Lower leg skin (tissue), 4 donors: ENCODE measurements around the gene EXOSC3. TPM values are rescaled to one million over a fixed set of nuclear protein-coding genes. Genes with fewer than 3 reads are reported as not detected.
"Not testable (repeated sequence)": the region's sequence is repeated elsewhere in the genome, so short reads cannot be mapped to it uniquely, and the experiment has no call there.

Experiments used
- DNase-seq, 2 donors: peaks; one replicate each; pipeline ENCODE4 v3.0.0-alpha.2; 2019; ENCODE audit warnings: low spot score in 2 of 2
- H3K4me3 ChIP-seq: fragments of 200-600 bp; sonication (generic); 2 replicates; pipeline ENCODE4 v1.5.1; 2017; ENCODE audit warnings: mild to moderate bottlenecking, low read depth; ENCODE audit not compliant: poor library complexity, severe bottlenecking
- POLR2A ChIP-seq, 2 donors: fragments of 450-650 bp; IDR thresholded peaks; one replicate each; pipeline ENCODE4 v1.6.1; 2016 to 2017; ENCODE audit warnings: antibody characterized with exemption in 2 of 2, mild to moderate bottlenecking in 1 of 2, moderate library complexity in 1 of 2
- WGBS, 2 donors: methylation state at CpG; one replicate each; pipeline ENCODE4 v1.1.5; 2018; 5-methylcytosine and 5-hydroxymethylcytosine counted together
- intact Hi-C: fragments of 100-400 bp; cut with DNase I; formaldehyde crosslinking; loops from one replicate; pipeline ENCODE4 v1.15.0; 2023; ENCODE audit warnings: low total_unique reads
- total RNA-seq, 4 donors: library from RNA; depleted of rRNA; stranded (reverse); fragments of >200 nt; gene quantifications; one replicate each; pipeline ENCODE4 v1.1.0, GENCODE V29; 2016
- TF ChIP-seq, protein P1 (sequence below), 3 donors: fragments of 450-650 bp; IDR thresholded peaks; one replicate each; pipeline ENCODE4 v1.5.1; 2016; ENCODE audit warnings: antibody characterized with exemption in 3 of 3, mild to moderate bottlenecking in 3 of 3, moderate library complexity in 2 of 3

Gene EXOSC3
- total RNA-seq, 4 donors from 2014 or later, result 31.0 to 52.7 (median 47.7) TPM

DNA sequence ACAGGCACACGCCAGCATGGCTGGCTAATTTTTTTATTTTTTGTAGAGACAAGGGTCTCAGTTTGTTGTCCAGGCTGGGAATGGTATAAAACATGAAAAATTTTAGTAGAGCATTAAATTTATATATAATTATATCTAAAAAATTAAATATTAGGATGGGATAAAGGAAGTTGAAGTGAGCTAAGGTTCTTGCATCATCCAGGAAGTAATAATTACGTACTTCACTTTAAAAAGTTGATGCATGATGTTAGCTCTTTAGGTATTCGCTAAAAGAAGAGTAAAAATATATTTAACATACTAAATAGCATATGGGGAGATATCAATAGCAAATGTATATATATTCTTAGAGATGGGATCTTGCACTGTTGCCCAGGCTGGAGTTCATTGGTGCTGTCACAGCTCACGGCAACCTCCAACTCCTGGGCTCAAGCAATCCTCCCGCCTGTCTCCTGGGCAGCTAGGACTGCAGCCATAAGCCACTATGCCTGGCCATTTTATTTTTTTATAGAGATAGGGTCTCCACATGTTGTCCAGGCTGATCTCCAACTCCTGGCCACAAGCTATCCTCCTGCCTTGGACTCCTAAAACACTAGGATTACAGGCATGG, 28.0 kb upstream of the EXOSC3 start:
- no peak overlapping the region for H3K4me3 ChIP-seq
- WGBS, 2 donors, result 92 to 94% methylated on average over 5 of the region's 5 CpGs
- no peak for TF ChIP-seq POLR2A (IDR thresholded peaks at IDR 0.05)
- TF ChIP-seq, protein P1, sequence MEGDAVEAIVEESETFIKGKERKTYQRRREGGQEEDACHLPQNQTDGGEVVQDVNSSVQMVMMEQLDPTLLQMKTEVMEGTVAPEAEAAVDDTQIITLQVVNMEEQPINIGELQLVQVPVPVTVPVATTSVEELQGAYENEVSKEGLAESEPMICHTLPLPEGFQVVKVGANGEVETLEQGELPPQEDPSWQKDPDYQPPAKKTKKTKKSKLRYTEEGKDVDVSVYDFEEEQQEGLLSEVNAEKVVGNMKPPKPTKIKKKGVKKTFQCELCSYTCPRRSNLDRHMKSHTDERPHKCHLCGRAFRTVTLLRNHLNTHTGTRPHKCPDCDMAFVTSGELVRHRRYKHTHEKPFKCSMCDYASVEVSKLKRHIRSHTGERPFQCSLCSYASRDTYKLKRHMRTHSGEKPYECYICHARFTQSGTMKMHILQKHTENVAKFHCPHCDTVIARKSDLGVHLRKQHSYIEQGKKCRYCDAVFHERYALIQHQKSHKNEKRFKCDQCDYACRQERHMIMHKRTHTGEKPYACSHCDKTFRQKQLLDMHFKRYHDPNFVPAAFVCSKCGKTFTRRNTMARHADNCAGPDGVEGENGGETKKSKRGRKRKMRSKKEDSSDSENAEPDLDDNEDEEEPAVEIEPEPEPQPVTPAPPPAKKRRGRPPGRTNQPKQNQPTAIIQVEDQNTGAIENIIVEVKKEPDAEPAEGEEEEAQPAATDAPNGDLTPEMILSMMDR (IDR thresholded peaks at IDR 0.05), result no peak
- DNase-seq, result no peak
- intact Hi-C loops, result no loop called here

DNA sequence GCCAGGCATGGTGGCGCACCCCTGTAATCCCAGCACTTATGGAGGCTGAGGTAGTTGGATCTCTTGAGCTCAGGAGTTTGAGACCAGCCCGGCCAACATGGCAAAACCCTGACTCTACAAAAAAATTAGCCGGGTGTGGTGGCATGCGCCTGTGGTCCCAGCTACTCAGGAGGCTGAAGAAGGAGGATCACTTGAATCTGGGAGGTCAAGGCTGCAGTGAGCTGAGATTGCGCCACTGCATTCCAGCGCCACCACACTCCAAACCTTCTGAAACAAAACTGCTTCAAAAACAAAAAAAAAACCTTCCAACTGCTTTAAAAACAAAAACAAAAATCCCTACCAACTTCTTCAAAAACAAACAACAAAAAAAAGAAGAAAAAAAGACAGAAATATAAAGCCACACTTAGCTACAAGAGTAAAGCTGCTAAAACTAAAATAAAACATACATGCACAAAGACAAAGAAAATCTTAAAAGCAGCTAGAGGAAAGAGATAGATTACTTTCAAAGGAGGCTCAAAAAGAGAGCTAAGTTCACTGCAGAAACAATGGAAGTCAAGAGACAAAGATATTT, 27.1 kb upstream of the EXOSC3 start:
- no peak for DNase-seq
- no peak overlapping the region for H3K4me3 ChIP-seq
- 97 to 100% methylated on average over 6 of the region's 6 CpGs for WGBS, 2 donors
- intact Hi-C loops, result no loop called here
- TF ChIP-seq POLR2A (IDR thresholded peaks at IDR 0.05), result no peak
- TF ChIP-seq, protein P1 (IDR thresholded peaks at IDR 0.05), result no peak

DNA sequence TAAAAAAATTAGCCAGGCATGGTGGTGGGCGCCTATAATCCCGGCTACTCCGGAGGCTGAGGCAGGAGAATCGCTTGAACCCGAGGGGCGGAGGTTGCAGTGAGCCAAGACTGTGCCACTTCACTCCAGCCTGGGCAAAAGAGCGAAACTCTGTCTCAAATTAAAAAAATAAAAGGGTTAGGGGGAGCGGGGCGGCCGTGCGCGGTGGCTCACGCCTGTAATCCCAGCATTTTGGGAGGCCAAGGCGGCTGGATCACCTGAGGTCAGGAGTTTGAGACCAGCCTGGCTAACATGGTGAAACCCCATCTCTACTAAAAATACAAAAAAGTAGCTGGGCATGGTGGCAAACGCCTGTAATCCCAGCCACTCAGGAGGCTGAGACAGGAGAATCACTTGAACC, 24.8 kb upstream of the EXOSC3 start:
- 94 to 96% methylated on average over 15 of the region's 15 CpGs for WGBS, 2 donors
- DNase-seq, H3K4me3 ChIP-seq, intact Hi-C loops: not testable (repeated sequence)

- 66 to 73% methylated on average over 4 of the region's 4 CpGs for WGBS, 2 donors
- no peak overlapping the region for H3K4me3 ChIP-seq
- intact Hi-C loops, result no loop called here
- DNase-seq, result no peak
- TF ChIP-seq POLR2A (IDR thresholded peaks at IDR 0.05), result no peak
- TF ChIP-seq, protein P1 (IDR thresholded peaks at IDR 0.05), result no peak
Observed at GRCh38 chr9:37806271-37806670, 21.4 kb upstream of the EXOSC3 start.

- no peak for TF ChIP-seq POLR2A (IDR thresholded peaks at IDR 0.05)
- TF ChIP-seq, protein P1 (IDR thresholded peaks at IDR 0.05), result no peak
- H3K4me3 ChIP-seq, result no peak overlapping the region
- DNase-seq, result no peak
- 51% methylated on average over 10 of the region's 10 CpGs for WGBS, 2 donors
- intact Hi-C loops, result no loop called here
Observed at GRCh38 chr9:37801959-37802711, 17.3 kb upstream of the EXOSC3 start.

DNA sequence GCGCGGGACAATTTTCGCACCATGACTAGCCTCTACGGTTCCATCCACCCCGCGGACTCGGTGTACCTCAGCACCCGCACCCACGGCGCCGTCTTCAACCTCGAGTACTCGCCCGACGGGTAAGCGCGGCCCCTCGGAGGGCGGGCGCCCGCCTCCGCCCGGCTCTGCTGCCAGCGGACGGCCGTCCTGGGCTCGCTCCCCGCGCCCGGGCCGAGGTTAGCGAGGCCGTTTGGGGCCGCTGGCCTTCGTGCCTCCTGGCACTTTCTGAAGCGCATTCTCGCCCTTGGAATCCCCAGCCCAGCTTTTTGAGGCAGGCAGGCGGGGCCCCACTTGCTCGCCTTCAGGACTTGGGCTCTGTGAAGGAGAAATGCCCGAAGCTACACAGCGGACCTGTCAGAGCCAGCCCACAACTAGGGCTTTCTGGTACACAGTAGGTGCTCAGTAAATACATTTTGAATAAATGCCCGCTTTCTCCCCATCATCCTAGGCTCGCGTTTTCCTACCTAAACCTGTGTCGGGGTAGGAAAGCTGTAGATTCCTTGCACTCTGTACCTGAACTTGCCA, 16.5 kb upstream of the EXOSC3 start:
- intact Hi-C loops, result no loop called here
- H3K4me3 ChIP-seq, result peak overlapping the region; percentile 87
- TF ChIP-seq POLR2A (IDR thresholded peaks at IDR 0.05), result no peak
- TF ChIP-seq, protein P1 (IDR thresholded peaks at IDR 0.05), result no peak
- peak in 1 of 2 donors; percentile 86 for DNase-seq
- WGBS, 2 donors, result 1 to 2% methylated on average over 15 to 37 of the region's 45 CpGs
